Amygdala (tissue), 56 donors: ENCODE data around the gene STK31.
"Not testable (repeated sequence)": the region's sequence is repeated elsewhere in the genome, so short reads cannot be mapped to it uniquely, and the experiment has no call there.

Experiments used
- DNase-seq, 56 donors: peaks; one replicate each; lab custom pipeline; 2025; lab: John Stamatoyannopoulos, UW

The STK31 gene

DNA sequence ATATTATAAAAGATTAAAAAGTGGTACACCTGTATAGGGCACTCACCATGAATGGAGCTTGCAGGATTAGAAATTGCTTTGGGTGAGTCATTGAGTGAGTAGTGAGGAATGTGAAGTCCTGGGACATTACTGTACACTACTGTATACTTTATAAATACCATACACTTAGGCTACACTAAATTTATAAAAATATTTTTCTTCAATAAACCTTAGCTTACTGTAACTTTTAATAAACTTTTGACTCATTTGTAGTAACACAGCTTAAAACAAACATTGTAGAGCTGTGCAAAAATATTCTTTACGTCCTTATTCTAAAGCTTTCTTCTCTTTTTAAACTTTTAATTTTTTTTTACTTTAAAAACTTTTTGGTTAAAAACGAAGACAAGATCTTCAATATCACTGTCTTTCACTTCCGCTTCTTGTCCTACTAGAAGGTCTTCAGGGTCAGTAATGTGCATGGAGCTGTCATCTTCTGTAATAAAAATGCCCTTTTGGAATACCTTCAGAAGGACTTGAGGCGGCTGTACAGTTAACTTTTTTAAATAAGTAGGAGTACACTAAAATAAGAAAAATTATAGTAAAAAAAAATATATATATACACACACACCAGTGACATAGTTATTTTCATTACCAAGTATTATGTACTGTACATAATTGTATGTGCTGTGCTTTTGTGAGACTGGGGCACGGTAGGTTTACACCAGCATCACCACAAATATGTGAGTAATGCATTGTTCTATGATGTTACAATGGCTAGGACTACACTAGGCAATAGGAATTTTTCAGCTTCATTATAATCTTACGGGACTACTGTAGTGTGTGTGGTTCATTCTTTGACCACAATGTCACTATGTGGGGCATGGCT is 3.5 kb downstream of the STK31 start:
- DNase-seq: no peak

GRCh38 chr7:23714150-23714464 is 4.1 kb downstream of the STK31 start:
- no peak for DNase-seq

DNA sequence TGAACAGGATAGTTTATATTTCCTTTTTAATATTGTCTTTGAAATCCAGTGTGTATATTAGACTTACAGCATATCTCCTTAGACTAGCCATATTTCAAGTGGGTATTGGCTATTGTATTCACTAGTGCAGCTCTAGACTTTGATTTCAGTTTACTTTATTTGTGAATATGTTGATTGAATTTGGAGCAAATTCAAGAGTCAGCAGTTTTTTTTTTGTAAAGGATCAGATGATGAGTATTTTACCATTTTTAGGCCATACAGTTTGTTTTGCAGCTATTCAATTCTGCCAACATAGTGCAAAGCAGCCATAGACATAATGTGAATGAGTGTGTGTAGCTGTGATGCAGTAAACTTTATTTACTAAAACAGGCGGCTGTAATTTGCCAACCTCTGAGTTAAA is 4.6 kb downstream of the STK31 start:
- no peak for DNase-seq

DNA sequence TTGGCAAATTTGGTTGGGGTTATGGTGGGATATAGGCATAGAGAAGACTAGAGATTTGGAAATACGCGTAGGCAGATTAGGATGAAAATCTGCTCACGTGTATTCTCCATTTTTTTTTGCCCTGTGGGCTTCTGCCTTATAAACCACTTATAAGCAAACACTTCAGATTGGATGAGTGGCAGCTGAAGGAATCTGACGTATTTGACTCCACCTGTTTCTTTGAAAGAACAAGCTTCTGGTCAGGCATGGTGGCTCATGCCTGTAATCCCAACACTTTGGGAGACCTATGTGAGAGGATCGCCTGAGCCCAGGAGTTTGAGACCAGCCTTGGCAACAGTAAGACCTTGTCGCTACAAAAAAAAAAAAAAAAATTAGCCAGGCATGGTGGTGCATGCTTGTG is 5.1 kb downstream of the STK31 start:
- DNase-seq: no peak

- DNase-seq: no peak
Observed at GRCh38 chr7:23717788-23718187, 7.8 kb downstream of the STK31 start.

DNA sequence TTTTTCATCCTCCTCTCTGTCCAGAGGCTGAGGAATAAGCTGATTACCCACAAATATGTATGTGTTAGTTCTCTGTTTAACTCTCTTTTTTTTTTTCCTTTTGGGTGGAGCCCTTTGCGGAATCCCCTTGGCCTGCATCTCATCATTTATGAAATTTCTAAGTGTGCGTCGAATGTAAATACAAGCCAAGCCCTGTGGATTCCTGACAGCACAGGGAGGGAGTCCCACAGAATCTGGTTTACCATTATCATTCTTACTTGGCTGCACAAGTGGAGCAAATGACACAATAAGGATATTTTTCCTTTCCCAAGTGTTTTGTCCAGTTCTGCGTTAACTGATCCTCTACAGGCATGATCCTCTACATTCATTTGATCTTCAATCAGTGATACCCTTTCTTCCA is 11.4 kb downstream of the STK31 start:
- no peak for DNase-seq

DNA sequence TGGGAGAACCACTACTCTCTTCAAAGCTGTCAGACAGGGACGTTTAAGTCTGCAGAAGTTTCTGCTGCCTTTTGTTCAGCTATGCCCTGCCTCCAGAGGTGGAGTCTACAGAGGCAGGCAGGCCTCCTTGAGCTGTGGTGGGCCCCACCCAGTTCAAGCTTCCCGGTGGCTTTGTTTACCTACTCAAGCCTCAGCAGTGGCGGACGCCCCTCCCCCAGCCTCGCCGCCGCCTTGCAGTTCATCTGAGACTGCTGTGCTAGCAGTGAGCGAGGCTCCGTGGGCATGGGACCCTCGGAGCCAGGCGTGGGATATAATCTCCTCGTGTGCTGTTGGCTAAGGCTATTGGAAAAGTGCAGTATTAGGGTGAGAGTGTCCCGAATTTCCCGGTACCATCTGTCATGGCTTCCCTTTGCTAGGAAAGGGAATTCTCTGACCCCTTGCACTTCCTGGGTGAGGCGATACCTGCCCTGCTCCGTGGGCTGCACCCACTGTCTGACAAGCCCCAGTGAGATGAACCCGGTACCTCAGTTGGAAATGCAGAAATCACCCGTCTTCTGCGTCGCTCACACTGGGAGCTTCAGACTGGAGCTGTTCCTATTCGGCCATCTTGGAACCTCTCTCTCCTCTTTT is 12.7 kb downstream of the STK31 start:
- DNase-seq: not testable (repeated sequence)

DNA sequence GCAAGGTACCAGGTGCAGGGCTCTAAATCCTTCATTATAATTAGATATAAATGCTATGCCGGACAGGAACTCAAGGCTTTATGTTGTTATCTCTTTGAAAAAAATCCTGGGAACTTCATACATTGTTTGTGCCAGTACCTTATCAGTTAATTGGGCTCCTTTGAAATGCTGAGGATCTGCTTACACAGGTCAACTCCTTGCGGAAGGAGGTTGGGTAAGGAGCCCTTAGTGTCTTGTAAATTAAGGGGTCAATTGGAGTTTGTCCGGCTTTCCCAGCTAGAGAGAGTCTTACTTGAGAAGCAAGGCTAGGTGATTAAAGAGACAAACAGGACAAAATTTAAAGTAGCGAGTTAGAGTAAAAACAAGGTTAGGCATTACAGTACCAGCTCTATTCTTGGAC is 14.1 kb downstream of the STK31 start:
- not testable (repeated sequence) for DNase-seq

DNA sequence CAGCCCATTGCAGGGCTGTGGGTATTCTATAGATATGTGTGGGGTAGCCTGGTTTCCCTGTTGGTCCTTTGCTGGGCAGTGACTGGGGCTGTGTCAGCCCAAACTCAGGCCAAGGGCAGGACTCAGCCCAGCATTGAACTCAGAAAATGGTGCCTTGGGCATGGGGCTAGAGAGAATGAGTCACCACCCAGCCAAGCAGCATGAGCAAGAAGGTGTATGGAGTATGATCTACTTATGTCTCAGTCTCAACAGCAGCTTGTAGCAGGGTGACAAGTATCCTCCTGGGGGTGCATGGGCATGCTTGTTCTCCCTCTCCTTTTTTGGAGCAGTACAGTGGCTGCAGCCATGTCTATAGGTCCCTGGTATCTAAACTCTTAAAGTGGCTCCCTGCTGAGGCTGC is 32.0 kb downstream of the STK31 start:
- DNase-seq: no peak

- DNase-seq: no peak
Observed at GRCh38 chr7:23743226-23743625, 33.2 kb downstream of the STK31 start.

GRCh38 chr7:23746629-23747028 is 36.6 kb downstream of the STK31 start:
- no peak for DNase-seq

DNA sequence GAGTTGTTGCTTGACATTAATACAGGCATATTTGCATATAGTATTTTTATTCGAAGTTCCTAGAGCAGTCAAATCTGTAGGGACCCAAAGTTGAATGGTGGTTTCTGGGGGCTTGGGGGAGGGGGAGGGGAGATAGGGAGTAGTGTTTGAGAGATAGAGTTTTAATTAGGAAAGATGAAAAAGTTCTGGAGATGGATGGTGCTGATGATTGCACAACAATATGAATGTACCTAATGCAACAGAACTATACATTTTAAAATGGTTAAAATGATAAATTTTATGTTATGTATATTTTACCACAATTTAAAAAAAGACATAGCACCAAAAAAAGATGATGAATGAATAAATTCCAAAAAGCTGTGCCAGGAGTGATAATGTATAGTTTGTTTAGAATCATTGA is 41.8 kb downstream of the STK31 start:
- no peak for DNase-seq

DNA sequence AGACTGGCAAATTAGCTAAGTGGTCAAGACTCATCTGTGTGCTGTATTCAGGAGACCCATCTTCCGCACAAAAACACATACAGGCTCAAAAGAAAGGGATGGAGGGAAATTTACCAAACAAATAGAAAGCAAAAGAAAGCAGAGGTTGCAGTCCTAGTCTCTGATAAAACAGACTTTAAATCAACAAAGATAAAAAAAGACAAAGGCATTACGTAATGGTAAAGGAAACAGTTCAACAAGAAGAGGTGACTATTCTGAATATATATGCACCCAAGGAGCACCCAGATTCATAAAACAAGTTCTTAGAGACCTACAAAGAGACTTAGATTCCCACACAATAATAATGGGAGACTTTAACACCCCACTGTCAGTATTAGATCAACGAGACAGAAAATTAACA is 48.8 kb downstream of the STK31 start:
- not testable (repeated sequence) for DNase-seq

DNA sequence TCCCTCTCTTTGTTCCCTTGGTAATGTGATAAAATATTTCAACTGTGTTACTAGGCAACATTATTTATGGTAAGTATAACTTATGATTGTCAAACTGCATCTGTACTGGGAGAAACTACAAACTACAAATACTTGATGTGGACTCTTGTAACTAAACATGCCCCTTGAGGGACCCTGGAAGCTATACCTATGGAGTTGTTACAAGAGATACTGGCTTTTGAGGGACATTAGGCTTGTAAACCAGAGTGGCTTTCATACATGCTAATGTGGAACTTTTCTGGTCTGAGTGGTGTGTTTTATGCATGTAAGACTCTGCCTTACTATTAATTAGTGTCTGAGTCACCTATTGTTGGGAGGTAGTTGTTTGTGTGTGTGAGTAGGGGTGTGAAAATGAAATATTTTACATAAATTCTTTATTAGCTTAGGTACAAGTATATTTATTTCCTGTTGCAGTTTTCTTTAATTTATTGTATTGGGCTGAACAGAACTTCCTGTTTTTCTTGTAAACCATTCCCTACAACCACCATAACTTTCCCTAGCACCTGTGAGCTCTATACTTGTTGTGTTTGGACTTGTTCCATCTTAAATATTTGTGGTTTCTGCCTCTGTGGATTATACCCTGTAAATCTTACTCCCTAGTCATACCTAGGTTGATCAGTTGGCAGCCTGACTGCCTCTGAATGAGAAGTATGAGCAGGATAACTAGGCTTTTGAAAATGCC is 49.8 kb downstream of the STK31 start:
- DNase-seq: no peak

- no peak for DNase-seq
Observed at GRCh38 chr7:23765943-23766342, 55.9 kb downstream of the STK31 start.

GRCh38 chr7:23767514-23767913 is 57.5 kb downstream of the STK31 start:
- no peak for DNase-seq

DNA sequence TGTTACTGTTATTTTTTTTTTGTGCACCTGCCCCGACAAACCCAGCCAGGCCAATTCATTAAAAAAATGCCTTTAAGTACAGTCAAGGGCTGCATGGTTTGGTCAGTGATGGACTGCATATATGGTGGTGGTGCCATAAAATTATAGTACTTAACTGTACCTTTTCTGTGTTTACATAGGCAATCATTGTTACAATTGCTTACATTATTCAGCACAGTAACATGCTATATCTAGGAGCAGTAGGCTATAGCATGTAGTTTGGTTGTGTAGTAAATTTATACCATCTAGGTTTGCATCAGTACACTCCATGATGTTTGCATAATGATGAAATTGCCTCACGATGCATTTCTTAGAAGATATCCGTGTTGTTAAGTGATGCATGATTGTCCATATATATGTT is 58.0 kb downstream of the STK31 start:
- no peak for DNase-seq

- not testable (repeated sequence) for DNase-seq
Observed at GRCh38 chr7:23779185-23779800, 69.3 kb downstream of the STK31 start.

DNA sequence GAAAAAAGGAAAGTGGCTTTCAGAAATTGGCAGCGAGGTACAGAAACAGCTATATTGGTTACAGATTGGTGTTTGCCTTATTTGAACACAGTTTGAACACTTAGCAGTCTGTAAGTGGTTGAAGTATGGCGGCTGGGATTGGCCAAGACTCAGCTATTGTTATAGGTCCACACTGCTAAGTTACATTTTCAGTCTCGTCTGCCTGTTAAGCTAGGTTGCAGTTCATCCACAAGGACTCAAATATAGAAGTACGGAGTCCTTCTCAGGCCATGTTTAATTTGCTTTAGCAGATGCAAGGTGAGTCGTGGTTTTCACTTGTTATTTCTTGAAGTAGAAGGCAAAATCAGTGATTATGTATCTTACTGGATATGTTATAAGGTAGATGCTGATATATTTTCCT is 73.1 kb downstream of the STK31 start:
- DNase-seq: peak in 1 of 56 donors; percentile 36

DNA sequence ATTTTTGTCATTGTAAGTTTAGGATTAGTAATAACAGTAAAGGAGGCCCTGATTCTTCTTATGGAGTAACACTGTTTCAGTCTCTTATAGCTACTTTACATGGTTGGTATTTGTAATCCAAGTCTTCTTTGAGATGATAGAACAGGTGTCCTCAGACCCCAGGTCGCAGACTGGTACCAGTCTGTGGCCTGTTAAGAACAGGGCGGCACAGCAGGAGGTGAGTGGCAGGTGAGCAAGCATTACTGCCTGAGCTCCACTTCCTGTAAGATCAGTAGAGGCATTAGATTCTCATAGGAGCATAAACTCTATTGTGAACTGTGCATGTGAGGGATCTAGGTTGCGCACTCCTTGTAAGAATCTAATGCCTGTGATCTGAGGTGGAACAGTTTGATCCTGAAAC is 77.3 kb downstream of the STK31 start:
- no peak for DNase-seq

DNA sequence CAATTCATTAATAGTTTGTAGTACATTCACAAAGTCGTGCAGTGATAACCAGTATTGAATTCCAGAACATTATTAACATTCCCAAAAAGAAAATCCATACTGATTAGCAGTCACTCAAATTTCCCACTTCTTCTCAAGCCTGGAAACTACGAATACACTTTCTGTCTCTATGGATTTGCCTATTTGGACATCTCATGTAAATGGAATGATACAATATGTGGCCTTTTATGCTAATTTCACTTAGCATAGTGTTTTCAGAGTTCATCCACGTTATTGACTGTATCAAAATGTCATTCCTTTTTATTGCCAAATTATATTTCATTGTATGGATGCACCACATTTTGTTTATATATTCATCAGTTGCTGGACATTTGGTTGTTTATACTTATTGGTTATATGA is 78.8 kb downstream of the STK31 start:
- DNase-seq: no peak
